GM23248 (cell line): ENCODE results near the gene PMS1. TPM values are rescaled to one million over a fixed set of nuclear protein-coding genes. Genes with fewer than 3 reads are reported as not detected.

Source experiments
- DNase-seq: peaks from one replicate; pipeline ENCODE4 v3.0.0-alpha.2; 2015
- H2AFZ ChIP-seq: fragments of 200-600 bp; sonication (generic); 2 replicates; pipeline ENCODE4 v1.6.1; 2016; ENCODE audit warnings: antibody characterized with exemption
- H3F3A ChIP-seq: fragments of 200-600 bp; sonication (generic); 2 replicates; pipeline ENCODE4 v1.6.1; 2016; ENCODE audit warnings: mild to moderate bottlenecking, antibody characterized with exemption, mixed run types; ENCODE audit not compliant: insufficient read depth
- H3K27ac ChIP-seq: fragments of 200-600 bp; sonication (generic); 2 replicates; pipeline ENCODE4 v1.5.1; 2016; ENCODE audit warnings: mild to moderate bottlenecking
- H3K27me3 ChIP-seq: fragments of 200-600 bp; sonication (generic); replicated peaks from 2 replicates; pipeline ENCODE4 v1.6.1; 2016; ENCODE audit warnings: mild to moderate bottlenecking; ENCODE audit not compliant: insufficient read depth
- H3K36me3 ChIP-seq: fragments of 200-600 bp; sonication (generic); 2 replicates; pipeline ENCODE4 v1.6.1; 2016; ENCODE audit warnings: low read depth, mild to moderate bottlenecking
- H3K4me1 ChIP-seq: fragments of 200-600 bp; sonication (generic); 2 replicates; pipeline ENCODE4 v1.6.1; 2016; ENCODE audit warnings: mild to moderate bottlenecking; ENCODE audit not compliant: insufficient read depth
- H3K4me2 ChIP-seq: fragments of 200-600 bp; sonication (generic); one replicate; pipeline ENCODE4 v1.6.1; 2016; ENCODE audit warnings: mild to moderate bottlenecking; ENCODE audit not compliant: unreplicated experiment
- H3K4me3 ChIP-seq: fragments of 200-600 bp; sonication (generic); 2 replicates; pipeline ENCODE4 v1.5.1; 2016; ENCODE audit warnings: mild to moderate bottlenecking
- H3K79me2 ChIP-seq: fragments of 200-600 bp; sonication (generic); 2 replicates; pipeline ENCODE4 v1.6.1; 2016; ENCODE audit warnings: mild to moderate bottlenecking; ENCODE audit not compliant: insufficient read depth
- H3K9ac ChIP-seq: fragments of 200-600 bp; sonication (generic); 2 replicates; pipeline ENCODE4 v1.6.1; 2016; ENCODE audit warnings: mild to moderate bottlenecking
- H3K9me2 ChIP-seq: fragments of 200-600 bp; sonication (generic); 2 replicates; pipeline ENCODE4 v1.6.1; 2016; ENCODE audit warnings: mixed run types, mild to moderate bottlenecking, moderate library complexity; ENCODE audit not compliant: insufficient read depth
- H3K9me3 ChIP-seq: fragments of 200-600 bp; sonication (generic); one replicate; pipeline ENCODE4 v1.6.1; 2017; ENCODE audit warnings: low read depth
- H4K20me1 ChIP-seq: fragments of 200-600 bp; sonication (generic); 2 replicates; pipeline ENCODE4 v1.6.0; 2016; ENCODE audit not compliant: insufficient read depth
- EZH2 ChIP-seq: fragments of 200-600 bp; sonication (generic); IDR thresholded peaks from 2 replicates; pipeline ENCODE4 v1.6.1; 2018; ENCODE audit warnings: antibody characterized with exemption, mild to moderate bottlenecking; ENCODE audit not compliant: insufficient read depth, poor library complexity, severe bottlenecking
- EZH2phosphoT487 ChIP-seq: fragments of 200-600 bp; sonication (generic); IDR thresholded peaks from 2 replicates; pipeline ENCODE4 v1.6.1; 2018; ENCODE audit warnings: antibody characterized with exemption, moderate library complexity, mild to moderate bottlenecking, low read depth; ENCODE audit not compliant: insufficient read depth
- WGBS, 2 experiments: methylation state at CpG; one replicate each; pipeline ENCODE4 v1.1.6; 2015 to 2017; ENCODE audit warnings: low lambda C conversion rate in 2 of 2, low coverage in 1 of 2; ENCODE audit errors: missing lambda C conversion rate in 2 of 2; 5-methylcytosine and 5-hydroxymethylcytosine counted together
- in situ Hi-C: fragments of 300-500 bp; cut with MboI; formaldehyde crosslinking; loops from 2 replicates; pipeline ENCODE4 v1.15.0; 2020
- polyA plus RNA-seq: library from polyadenylated mRNA; unstranded; fragments of >200 nt; fragmentation: Nextera tagmentation; extraction: Ambion mirVana; gene quantifications from 2 replicates; pipeline ENCODE4 v1.2.1, GENCODE V29; 2016
- total RNA-seq: library from RNA; depleted of rRNA; stranded (reverse); fragments of >200 nt; shearing (Covaris generic); gene quantifications from 2 replicates; pipeline ENCODE4 v1.2.3, GENCODE V29; 2014

PMS1 gene
- total and polyA plus RNA-seq, 2 experiments from 2014 or later, result 18.2 to 22.3 TPM

DNA sequence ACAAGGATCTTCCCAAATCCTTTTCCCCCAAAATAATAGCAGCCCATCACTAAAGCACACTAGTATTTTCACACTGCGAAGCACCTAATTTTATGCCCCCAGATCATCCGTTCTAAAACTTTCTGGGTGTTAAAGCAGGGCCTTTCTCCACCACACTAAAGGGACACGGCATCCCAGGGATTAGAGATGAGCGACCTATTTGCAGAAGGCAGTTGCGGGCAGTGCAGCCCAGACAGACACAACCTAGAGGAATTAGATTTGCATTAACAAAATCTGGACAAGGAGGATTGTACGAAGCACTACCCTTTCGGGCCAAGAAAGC lies 22.1 kb upstream of the PMS1 start:
- 1 to 2% methylated on average over 7 of the region's 7 CpGs for WGBS, 2 experiments

DNA sequence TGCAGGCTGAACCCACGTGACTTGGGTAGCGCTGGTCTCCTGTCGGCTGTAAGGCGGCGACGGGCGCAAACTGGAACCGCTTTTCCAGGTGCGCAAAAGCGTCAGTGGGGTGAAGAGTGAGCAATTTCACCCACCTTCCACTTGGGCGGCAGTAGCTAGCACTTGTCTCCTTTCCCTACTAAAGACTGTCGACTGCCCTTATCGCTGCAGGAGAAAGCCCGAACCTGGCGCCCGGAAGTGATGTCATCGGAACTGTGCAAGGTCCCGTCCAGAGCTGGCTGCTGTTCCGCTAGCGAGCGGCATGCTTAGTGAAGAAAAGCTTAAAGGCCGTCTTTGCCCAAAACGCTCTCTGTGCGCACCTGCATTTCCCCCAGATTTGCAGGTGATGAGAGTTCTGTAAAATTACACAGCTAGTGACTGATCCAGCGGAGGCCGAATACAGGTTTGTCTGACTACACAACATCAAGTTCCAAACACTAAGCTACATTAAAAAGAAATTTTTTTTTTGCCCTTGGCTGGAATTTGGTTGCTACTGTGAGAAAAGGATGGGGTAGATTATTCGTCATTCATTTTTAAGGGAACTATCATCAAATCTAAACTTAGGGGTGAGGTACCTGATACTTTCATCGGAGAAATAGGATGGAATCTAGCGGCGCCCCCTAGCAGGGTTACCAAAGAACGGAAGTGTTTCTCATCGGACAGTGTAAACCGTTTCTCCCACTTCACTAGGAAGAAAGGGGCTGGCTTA lies 21.5 kb upstream of the PMS1 start, which contains the start of gene OSGEPL1:
TSS of gene OSGEPL1 (minus strand) at position 242 of the 748 bp plus-strand sequence. CDS start 1,152 bp downstream, outside the sequence.
- peaks cover 12% of the 10 kb centered on the region for H3K4me1 ChIP-seq
- peaks cover 8% of the 10 kb centered on the region; the same call in 1 of the 2 replicates for H3K79me2 ChIP-seq
- no peaks in the 10 kb centered on the region for H3K27me3 ChIP-seq
- H3K9me3 ChIP-seq, result no peaks in the 10 kb centered on the region
- in situ Hi-C loops, result no loop called here
- H3F3A ChIP-seq, result peaks cover 40% of the 10 kb centered on the region
- peak within 1 kb of the TSS; percentile 91 for H3K4me3 ChIP-seq
- TF ChIP-seq EZH2 (no peak), EZH2phosphoT487 (no peak)
- peak within 1 kb of the TSS; percentile 81 for H3K9ac ChIP-seq
- no peaks in the 10 kb centered on the region for H4K20me1 ChIP-seq
- H3K27ac ChIP-seq, result peak within 1 kb of the TSS; percentile 65
- WGBS, 2 experiments, result 1% methylated on average over 33 of the region's 33 CpGs
- DNase-seq, result peak; percentile 95
- peak within 1 kb of the TSS; percentile 93 for H3K4me2 ChIP-seq
- H3K36me3 ChIP-seq, result peaks cover 9% of the 10 kb centered on the region; the same call in 1 of the 2 replicates
- no peaks in the 10 kb centered on the region for H3K9me2 ChIP-seq
- H2AFZ ChIP-seq, result peak within 1 kb of the TSS; percentile 100

More for the DNA sequence above, 22.1 kb upstream of the PMS1 start:
- H3K4me3 ChIP-seq, result peak overlapping the region; percentile 91
- H2AFZ ChIP-seq, result peak overlapping the region; percentile 100
- H3K4me2 ChIP-seq, result peak overlapping the region; percentile 93
- no peaks in the 10 kb centered on the region for H4K20me1 ChIP-seq
- H3K4me1 ChIP-seq, result peaks cover 12% of the 10 kb centered on the region
- H3F3A ChIP-seq, result peaks cover 35% of the 10 kb centered on the region
- peak overlapping the region; percentile 81 for H3K9ac ChIP-seq
- DNase-seq, result no peak
- no peak for TF ChIP-seq EZH2phosphoT487
- TF ChIP-seq EZH2, result no peak
- peaks cover 6% of the 10 kb centered on the region; the same call in 1 of the 2 replicates for H3K36me3 ChIP-seq
- H3K27me3 ChIP-seq, result no peaks in the 10 kb centered on the region
- no peaks in the 10 kb centered on the region for H3K9me2 ChIP-seq
- no peaks in the 10 kb centered on the region for H3K9me3 ChIP-seq
- peak overlapping the region; percentile 65 for H3K27ac ChIP-seq
- peaks cover 8% of the 10 kb centered on the region; the same call in 1 of the 2 replicates for H3K79me2 ChIP-seq
- in situ Hi-C loops, result no loop called here

DNA sequence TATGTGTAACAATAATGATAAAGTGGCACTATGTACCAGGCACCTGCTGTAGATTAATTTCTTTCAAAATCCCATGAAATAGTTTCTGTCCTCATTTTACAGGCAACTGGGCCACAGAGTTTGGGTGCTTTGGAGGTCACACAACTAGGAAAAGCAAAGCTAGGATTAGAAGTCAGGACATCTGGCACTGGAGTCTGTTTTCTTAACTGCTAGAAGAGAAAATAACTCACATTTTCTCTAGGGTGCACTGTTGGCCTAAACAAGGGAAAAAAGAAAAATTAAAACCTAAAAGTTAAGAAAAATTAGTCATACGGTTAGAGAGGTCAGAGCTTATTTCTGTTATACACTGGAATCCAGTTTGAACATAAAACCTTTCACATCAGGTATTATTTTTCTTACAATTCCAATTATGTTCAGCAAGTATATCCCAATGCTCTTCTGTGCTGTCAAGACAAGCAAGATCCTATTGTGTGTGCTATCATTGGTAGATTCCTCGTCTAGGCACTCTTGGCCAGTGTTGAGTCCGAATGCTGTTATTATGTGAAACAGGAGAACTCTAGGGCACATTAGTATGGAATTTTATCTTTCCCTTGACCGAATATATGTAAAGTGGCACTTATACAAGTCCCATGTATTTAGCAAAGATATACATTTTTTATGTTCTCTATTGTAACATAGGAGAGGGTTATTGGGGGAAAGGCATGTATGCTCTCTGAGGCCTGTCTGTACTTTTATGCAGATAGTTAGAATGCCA lies 20.2 kb upstream of the PMS1 start:
- Histone ChIP-seq H3K4me1 (peaks cover 12% of the 10 kb centered on the region), H3K36me3 (peaks cover 16% of the 10 kb centered on the region; the same call in 1 of the 2 replicates), H3K9me3 (no peaks in the 10 kb centered on the region), H3K79me2 (peaks cover 8% of the 10 kb centered on the region; the same call in 1 of the 2 replicates), H3K9ac (peak overlapping the region; percentile 81), H3K9me2 (no peaks in the 10 kb centered on the region), H2AFZ (peak overlapping the region; percentile 100), H3K27me3 (no peaks in the 10 kb centered on the region), H3K27ac (0 out of 2 replicates have a peak overlapping the region, but pooled peaks have one; percentile 65), H3K4me3 (peak overlapping the region; percentile 91), H4K20me1 (no peaks in the 10 kb centered on the region), H3F3A (peaks cover 50% of the 10 kb centered on the region), H3K4me2 (peak overlapping the region; percentile 93)
- TF ChIP-seq EZH2phosphoT487 (no peak), EZH2 (no peak)
- DNase-seq, result peak; percentile 60
- in situ Hi-C loops, result no loop called here
- 67 to 69% methylated on average over 4 of the region's 4 CpGs for WGBS, 2 experiments

DNA sequence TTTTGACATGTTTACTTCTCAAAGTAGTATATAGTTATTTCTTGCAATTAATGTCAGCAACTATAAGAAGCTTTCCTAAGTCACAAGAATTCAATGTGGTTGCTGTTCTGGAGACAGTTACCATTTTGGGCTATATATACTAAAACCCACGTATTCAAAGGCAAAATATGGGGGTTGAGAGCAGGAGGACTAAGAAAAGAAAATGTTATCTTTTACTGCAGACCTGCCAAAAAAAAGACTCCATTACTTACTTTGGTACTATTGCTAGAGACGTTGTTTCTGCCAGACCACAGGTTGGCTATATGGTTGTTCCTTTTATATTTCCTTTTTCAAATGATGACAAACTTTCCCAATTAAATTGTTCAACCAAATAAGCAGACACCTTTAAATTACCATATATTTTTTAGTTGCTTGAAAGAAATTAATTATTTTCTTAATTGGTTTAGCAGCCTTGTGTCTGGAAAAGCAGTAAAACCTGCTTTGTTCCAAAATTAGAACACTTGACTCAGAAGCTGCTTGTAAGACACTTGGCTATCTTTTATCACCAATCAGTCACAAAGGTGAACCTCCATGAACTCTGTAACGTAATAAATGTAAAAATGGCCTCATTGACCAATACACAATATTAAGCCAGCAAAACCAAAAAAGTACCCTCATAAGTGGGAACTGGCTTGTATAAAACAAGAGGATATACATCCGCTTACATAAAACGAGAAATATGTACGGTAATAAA lies 13.5 kb upstream of the PMS1 start:
- 80% methylated on average over 6 of the region's 6 CpGs for WGBS, 2 experiments

More for the DNA sequence above, 13.5 kb upstream of the PMS1 start:
- Histone ChIP-seq H3K4me3 (no peak overlapping the region), H3K79me2 (peaks cover 13% of the 10 kb centered on the region), H3K27ac (no peak overlapping the region), H3K9ac (no peak overlapping the region), H3F3A (peaks cover 39% of the 10 kb centered on the region), H3K36me3 (peaks cover 77% of the 10 kb centered on the region), H2AFZ (no peak overlapping the region), H3K4me1 (no peaks in the 10 kb centered on the region), H3K9me2 (no peaks in the 10 kb centered on the region), H4K20me1 (no peaks in the 10 kb centered on the region), H3K27me3 (no peaks in the 10 kb centered on the region), H3K9me3 (no peaks in the 10 kb centered on the region), H3K4me2 (no peak overlapping the region)
- DNase-seq, result no peak
- in situ Hi-C loops, result no loop called here
- no peak for TF ChIP-seq EZH2phosphoT487
- TF ChIP-seq EZH2, result no peak
